IMR-90 (cell line): ENCODE results near the gene OGFOD2. TPM values are rescaled to one million over a fixed set of nuclear protein-coding genes. Genes with fewer than 3 reads are reported as not detected.

ENCODE experiments used
- ATAC-seq: fragments of 200-7000 bp; cut with Tn5 transposase; 2 replicates; pipeline ENCODE4 v1.9.1; 2020; ENCODE audit warnings: low read depth, mild to moderate bottlenecking, moderate library complexity
- BruUV-seq: library from RNA; stranded (reverse); fragments of 400-500 nt; replicated peaks from 2 replicates; lab custom pipeline; 2021; lab: Mats Ljungman, UMichigan
- CTCF ChIA-PET: fragments of 300-600 bp; formaldehyde crosslinking; extraction: SDS; loops from one replicate; lab custom pipeline; 2021; ENCODE audit warnings: antibody characterized with exemption; lab: Yijun Ruan, JAX
- POLR2A ChIA-PET: fragments of 300-600 bp; sonication (Branson Sonifier 250); formaldehyde crosslinking; loops from one replicate; lab custom pipeline; 2022; ENCODE audit warnings: antibody characterized with exemption; ENCODE audit not compliant: unreplicated experiment; lab: Charles Lee
- DNase-seq: peaks from one replicate; pipeline ENCODE4 v3.0.0; 2013
- H2AFZ ChIP-seq: replicated peaks from 2 replicates; pipeline ENCODE3; 2013; ENCODE audit warnings: low read length, mild to moderate bottlenecking; ENCODE audit not compliant: poor library complexity
- H2AK5ac ChIP-seq: 2 replicates; pipeline ENCODE4 v1.6.1; 2013; ENCODE audit warnings: low read depth, low read length, inconsistent platforms
- H2AK9ac ChIP-seq: replicated peaks from 2 replicates; pipeline ENCODE3; 2013; ENCODE audit warnings: mild to moderate bottlenecking, low read depth, low read length, moderate library complexity; ENCODE audit not compliant: poor library complexity
- H2BK120ac ChIP-seq: 2 replicates; pipeline ENCODE4 v1.6.1; 2013; ENCODE audit warnings: low read depth, low read length, inconsistent platforms
- H2BK15ac ChIP-seq: 3 replicates; pipeline ENCODE4 v1.6.1; 2013; ENCODE audit warnings: low read depth, low read length, inconsistent platforms
- H2BK20ac ChIP-seq: 2 replicates; pipeline ENCODE4 v1.6.1; 2013; ENCODE audit warnings: low read depth, mild to moderate bottlenecking, inconsistent platforms, low read length, moderate library complexity
- H2BK5ac ChIP-seq: 2 replicates; pipeline ENCODE4 v1.6.1; 2013; ENCODE audit warnings: mild to moderate bottlenecking, low read depth, low read length, inconsistent platforms; ENCODE audit not compliant: poor library complexity, severe bottlenecking
- H3K14ac ChIP-seq: replicated peaks from 2 replicates; pipeline ENCODE4 v1.6.1; 2013; ENCODE audit warnings: low read depth, low read length, inconsistent platforms
- H3K18ac ChIP-seq: 2 replicates; pipeline ENCODE4 v1.6.1; 2013; ENCODE audit warnings: low read depth, low read length, control low read depth
- H3K23ac ChIP-seq: 2 replicates; pipeline ENCODE4 v1.6.1; 2013; ENCODE audit warnings: low read depth, low read length, inconsistent platforms
- H3K27ac ChIP-seq: 2 replicates; pipeline ENCODE4 v1.5.1; 2013; ENCODE audit warnings: mild to moderate bottlenecking, control low read depth, low read length; ENCODE audit not compliant: insufficient read depth
- H3K27me3 ChIP-seq: 2 replicates; pipeline ENCODE4 v1.6.1; 2013; ENCODE audit warnings: low read length; ENCODE audit not compliant: control insufficient read depth, insufficient read depth
- H3K36me3 ChIP-seq: 2 replicates; pipeline ENCODE4 v1.6.1; 2013; ENCODE audit warnings: low read length, mixed read lengths; ENCODE audit not compliant: control insufficient read depth, insufficient read depth
- H3K4ac ChIP-seq: 2 replicates; pipeline ENCODE4 v1.6.1; 2013; ENCODE audit warnings: low read depth, low read length, inconsistent platforms
- H3K4me1 ChIP-seq: 2 replicates; pipeline ENCODE4 v1.6.1; 2013; ENCODE audit warnings: low read length, mixed read lengths; ENCODE audit not compliant: control insufficient read depth, insufficient read depth
- H3K4me2 ChIP-seq: 2 replicates; pipeline ENCODE4 v1.6.1; 2013; ENCODE audit warnings: low read depth, mild to moderate bottlenecking, control low read depth, low read length, moderate library complexity
- H3K4me3 ChIP-seq: 2 replicates; pipeline ENCODE4 v1.5.1; 2013; ENCODE audit warnings: low read depth, mild to moderate bottlenecking, control low read depth, low read length, moderate library complexity; ENCODE audit not compliant: insufficient read depth
- H3K56ac ChIP-seq: 2 replicates; pipeline ENCODE4 v1.6.1; 2013; ENCODE audit warnings: low read length, inconsistent platforms; ENCODE audit not compliant: insufficient read depth; ENCODE audit errors: extremely low read depth
- H3K79me1 ChIP-seq, 2 experiments: 2 replicates each; pipeline ENCODE4 v1.6.1; 2013; ENCODE audit warnings: low read length in 2 of 2, inconsistent platforms in 1 of 2, low read depth in 1 of 2
- H3K9ac ChIP-seq: 2 replicates; pipeline ENCODE4 v1.6.1; 2013; ENCODE audit warnings: low read depth, low read length, control low read depth
- H3K9me1 ChIP-seq: 2 replicates; pipeline ENCODE4 v1.6.1; 2013; ENCODE audit warnings: low read length, inconsistent platforms; ENCODE audit not compliant: insufficient read depth
- H3K9me3 ChIP-seq: 2 replicates; pipeline ENCODE4 v1.6.1; 2013; ENCODE audit warnings: low read length; ENCODE audit not compliant: control insufficient read depth, insufficient read depth
- H4K20me1 ChIP-seq: 2 replicates; pipeline ENCODE4 v1.6.1; 2013; ENCODE audit warnings: low read length, inconsistent platforms; ENCODE audit not compliant: insufficient read depth
- H4K5ac ChIP-seq: 2 replicates; pipeline ENCODE4 v1.6.1; 2013; ENCODE audit warnings: mild to moderate bottlenecking, low read depth, low read length, control low read depth
- H4K8ac ChIP-seq, 2 experiments: 2 replicates each; pipeline ENCODE4 v1.6.1; 2013; ENCODE audit warnings: low read depth in 2 of 2, low read length in 2 of 2, control low read depth in 1 of 2, inconsistent platforms in 1 of 2
- H4K91ac ChIP-seq: 2 replicates; pipeline ENCODE4 v1.6.1; 2013; ENCODE audit warnings: low read depth, low read length, inconsistent platforms; ENCODE audit not compliant: insufficient read depth
- BHLHE40 ChIP-seq: fragments of 150-350 bp; IDR thresholded peaks from 2 replicates; pipeline ENCODE4 v1.6.1; 2016; ENCODE audit warnings: mild to moderate bottlenecking, low read depth, low read length
- CEBPB ChIP-seq: IDR thresholded peaks from 2 replicates; pipeline ENCODE4 v1.6.1; 2012; ENCODE audit warnings: low read depth, low read length, improper control_type of control experiment
- CHD1 ChIP-seq: IDR thresholded peaks from 2 replicates; pipeline ENCODE4 v1.6.1; 2012; ENCODE audit warnings: low read depth, low read length, improper control_type of control experiment
- FOS ChIP-seq: fragments of 150-350 bp; IDR thresholded peaks from 2 replicates; pipeline ENCODE4 v1.6.1; 2016; ENCODE audit warnings: low read depth, low read length
- MAFK ChIP-seq: IDR thresholded peaks from 2 replicates; pipeline ENCODE4 v1.6.1; 2012; ENCODE audit warnings: low read depth, low read length, improper control_type of control experiment
- MAZ ChIP-seq: IDR thresholded peaks from 2 replicates; pipeline ENCODE4 v1.6.1; 2012; ENCODE audit warnings: low read depth, mild to moderate bottlenecking, low read length, improper control_type of control experiment, moderate library complexity, borderline replicate concordance
- MXI1 ChIP-seq: IDR thresholded peaks from 2 replicates; pipeline ENCODE4 v1.6.1; 2012; ENCODE audit warnings: low read depth, mild to moderate bottlenecking, low read length, moderate library complexity, borderline replicate concordance
- NFE2L2 ChIP-seq: fragments of 150-350 bp; IDR thresholded peaks from 2 replicates; pipeline ENCODE4 v1.6.1; 2016; ENCODE audit warnings: low read depth, mild to moderate bottlenecking, low read length
- POLR2A ChIP-seq: IDR thresholded peaks from 2 replicates; pipeline ENCODE4 v1.6.1; 2012; ENCODE audit warnings: mild to moderate bottlenecking, low read depth, low read length
- RAD21 ChIP-seq: IDR thresholded peaks from 2 replicates; pipeline ENCODE4 v1.6.1; 2012; ENCODE audit warnings: low read length, improper control_type of control experiment
- RCOR1 ChIP-seq: IDR thresholded peaks from 2 replicates; pipeline ENCODE4 v1.6.1; 2012; ENCODE audit warnings: mild to moderate bottlenecking, low read length, improper control_type of control experiment; ENCODE audit not compliant: insufficient replicate concordance
- RFX5 ChIP-seq: IDR thresholded peaks from 2 replicates; pipeline ENCODE4 v1.8.0; 2012; ENCODE audit warnings: low read depth, mild to moderate bottlenecking, low read length, moderate library complexity
- SMC3 ChIP-seq: fragments of 150-350 bp; IDR thresholded peaks from 2 replicates; pipeline ENCODE4 v1.6.1; 2016; ENCODE audit warnings: low read depth, mild to moderate bottlenecking, antibody characterized with exemption, low read length, moderate library complexity
- WGBS, 2 experiments: methylation state at CpG; one replicate each; pipeline versions ENCODE4 v1.1.5 to v1.1.7; 2013; ENCODE audit warnings: missing lambda C conversion rate in 2 of 2; ENCODE audit not compliant: insufficient read length in 1 of 2; ENCODE audit errors: extremely low coverage in 2 of 2; 5-methylcytosine and 5-hydroxymethylcytosine counted together
- dilution Hi-C: fragments of 300-500 bp; cut with HindIII; formaldehyde crosslinking; loops from one replicate; pipeline ENCODE4 v1.14.3; 2018; ENCODE audit warnings: low sequenced_read_pairs; ENCODE audit not compliant: unreplicated experiment
- in situ Hi-C: fragments of 300-500 bp; cut with MboI; formaldehyde crosslinking; loops from 3 replicates; pipeline ENCODE4 v1.14.3; 2019; ENCODE audit warnings: low sequenced_read_pairs, inconsistent platforms, mixed read lengths
- intact Hi-C: fragments of 100-400 bp; cut with micrococcal nuclease; formaldehyde crosslinking; loops from 2 replicates; pipeline ENCODE4 v1.10.0; 2022
- polyA plus RNA-seq, 3 experiments: library from polyadenylated mRNA; depleted of rRNA; stranded (reverse); fragments of >200 nt; gene quantifications; 2 replicates each; pipeline ENCODE4 v1.2.3, GENCODE V29; 2012; ENCODE audit warnings: low replicate concordance in 1 of 3
- total RNA-seq: library from RNA; depleted of rRNA; stranded (reverse); fragments of >200 nt; gene quantifications from 2 replicates; pipeline ENCODE4 v1.2.3, GENCODE V29; 2012
- TF ChIP-seq, protein P1 (sequence below): fragments of 150-350 bp; IDR thresholded peaks from 2 replicates; pipeline ENCODE4 v1.6.1; 2017; ENCODE audit warnings: mild to moderate bottlenecking, antibody characterized with exemption, low read length, low read depth
- TF ChIP-seq, protein P2 (sequence below): conservative IDR thresholded peaks from 2 replicates; pipeline ENCODE4 v1.5.1; 2012; ENCODE audit warnings: mild to moderate bottlenecking, low read depth, low read length, improper control_type of control experiment

OGFOD2 gene
- total and polyA plus RNA-seq, 2 of the 4 experiments (the other 2 are of a cell fraction) = 4.3 to 18.2 TPM

DNA sequence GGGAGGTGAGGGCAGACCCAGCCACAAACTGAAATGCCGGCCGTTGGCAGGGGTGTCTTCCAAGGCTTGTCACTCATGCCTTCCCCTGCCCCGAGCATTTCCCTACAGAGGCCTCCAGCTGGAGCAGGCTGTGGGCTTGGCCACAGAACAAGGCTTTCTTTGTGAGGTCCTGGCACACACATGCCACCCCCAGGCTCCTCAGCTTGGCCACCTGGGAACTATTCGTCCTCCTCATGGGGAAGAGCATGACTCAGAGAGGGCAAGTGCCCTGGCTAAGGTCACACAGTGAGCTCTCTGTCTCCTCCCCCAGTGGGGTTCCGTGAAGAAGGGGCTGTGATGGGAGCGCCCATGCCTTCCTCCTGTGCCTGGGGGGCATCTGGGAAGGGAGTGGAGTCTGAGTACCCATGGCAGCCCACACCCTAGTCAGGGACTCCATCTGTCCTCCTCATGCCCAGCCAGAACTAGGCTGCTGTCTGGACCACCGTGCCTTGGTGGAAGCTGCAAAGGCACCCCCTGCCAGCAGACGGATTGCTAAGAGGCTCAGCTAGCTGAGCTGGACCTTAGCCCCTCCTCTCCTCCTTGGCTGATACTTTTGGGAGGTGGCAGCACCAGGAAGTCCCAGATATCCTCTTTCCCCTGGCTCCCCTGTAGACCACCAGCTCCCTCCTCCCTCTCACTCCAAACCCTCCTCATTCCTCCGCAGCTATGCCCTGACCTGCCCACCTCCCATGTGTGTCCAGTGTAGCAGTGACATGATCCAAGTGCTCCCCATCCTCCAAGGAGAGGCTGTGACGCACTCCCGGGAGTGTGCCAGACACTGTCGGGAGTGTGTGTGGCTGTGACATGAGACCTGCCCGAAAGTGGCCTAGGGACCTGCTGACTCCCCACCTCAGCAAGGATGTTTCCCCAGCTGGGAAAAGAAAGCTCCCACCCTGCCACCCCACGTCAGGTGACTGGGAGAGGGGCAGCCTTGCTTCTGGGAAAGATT is 30.1 kb upstream of the OGFOD2 start:
- Histone ChIP-seq H4K20me1 (no peaks in the 10 kb centered on the region), H3K9me1 (peaks cover 43% of the 10 kb centered on the region), H3K9me3 (no peaks in the 10 kb centered on the region), H3K9ac (no peak overlapping the region), H4K91ac (peak overlapping the region; percentile 70), H3K18ac (0 out of 2 replicates have a peak overlapping the region, but pooled peaks have one; percentile 13), H3K79me1 (peaks cover 0 to 14% of the 10 kb centered on the region in 2 experiments; a peak in 1 of 4 replicates), H3K4me3 (no peak overlapping the region), H2BK120ac (peak overlapping the region; percentile 90), H3K4ac (peak overlapping the region; percentile 85), H2BK20ac (peak overlapping the region; percentile 90), H3K23ac (peak overlapping the region; percentile 54; the same call in 1 of the 2 replicates), H2AFZ (peak overlapping the region; percentile 82), H3K36me3 (no peaks in the 10 kb centered on the region), H3K27me3 (no peaks in the 10 kb centered on the region), H3K4me1 (peaks cover 22% of the 10 kb centered on the region), H2AK5ac (peak overlapping the region; percentile 99), H3K4me2 (no peak overlapping the region), H4K5ac (peak overlapping the region; percentile 30), H2BK15ac (peak overlapping the region; percentile 63; the same call in 2 of the 3 replicates), H3K27ac (no peak overlapping the region), H3K56ac (no peak overlapping the region), H2BK5ac (peak overlapping the region; percentile 75), H2AK9ac (peak overlapping the region; percentile 88), H3K14ac (peak overlapping the region; percentile 35; the same call in 1 of the 2 replicates), H4K8ac (peak overlapping the region in 1 of 2 experiments; percentile 41; a peak in 1 of 4 replicates)
- dilution Hi-C loops (no loop called here), in situ Hi-C loops (no loop called here), intact Hi-C loops (no loop called here)
- no TSS peak for BruUV-seq
- peak; percentile 56 for DNase-seq
- ATAC-seq = peak; percentile 6; the same call in 1 of the 2 replicates
- POLR2A ChIA-PET = no interaction called here
- CTCF ChIA-PET = interaction anchor here (1.0 to 1.7 kb wide), 3 partner anchors 56 to 85 kb away, joined by 3 to 5 read pairs (median 4); no protein-coding TSS in a partner anchor
- WGBS, 2 experiments = 50% methylated on average over 1 of the region's 14 CpGs; no CpG with 5 or more reads in 1 of the 2 experiments
- no peak for TF ChIP-seq MAZ
- TF ChIP-seq RCOR1 = no peak
- no peak for TF ChIP-seq CEBPB
- TF ChIP-seq SMC3 = no peak
- TF ChIP-seq RAD21 = no peak
- no peak for TF ChIP-seq RFX5
- TF ChIP-seq CHD1 = no peak
- no peak for TF ChIP-seq BHLHE40
- TF ChIP-seq, protein P1, sequence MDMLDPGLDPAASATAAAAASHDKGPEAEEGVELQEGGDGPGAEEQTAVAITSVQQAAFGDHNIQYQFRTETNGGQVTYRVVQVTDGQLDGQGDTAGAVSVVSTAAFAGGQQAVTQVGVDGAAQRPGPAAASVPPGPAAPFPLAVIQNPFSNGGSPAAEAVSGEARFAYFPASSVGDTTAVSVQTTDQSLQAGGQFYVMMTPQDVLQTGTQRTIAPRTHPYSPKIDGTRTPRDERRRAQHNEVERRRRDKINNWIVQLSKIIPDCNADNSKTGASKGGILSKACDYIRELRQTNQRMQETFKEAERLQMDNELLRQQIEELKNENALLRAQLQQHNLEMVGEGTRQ = no peak
- TF ChIP-seq, protein P2, sequence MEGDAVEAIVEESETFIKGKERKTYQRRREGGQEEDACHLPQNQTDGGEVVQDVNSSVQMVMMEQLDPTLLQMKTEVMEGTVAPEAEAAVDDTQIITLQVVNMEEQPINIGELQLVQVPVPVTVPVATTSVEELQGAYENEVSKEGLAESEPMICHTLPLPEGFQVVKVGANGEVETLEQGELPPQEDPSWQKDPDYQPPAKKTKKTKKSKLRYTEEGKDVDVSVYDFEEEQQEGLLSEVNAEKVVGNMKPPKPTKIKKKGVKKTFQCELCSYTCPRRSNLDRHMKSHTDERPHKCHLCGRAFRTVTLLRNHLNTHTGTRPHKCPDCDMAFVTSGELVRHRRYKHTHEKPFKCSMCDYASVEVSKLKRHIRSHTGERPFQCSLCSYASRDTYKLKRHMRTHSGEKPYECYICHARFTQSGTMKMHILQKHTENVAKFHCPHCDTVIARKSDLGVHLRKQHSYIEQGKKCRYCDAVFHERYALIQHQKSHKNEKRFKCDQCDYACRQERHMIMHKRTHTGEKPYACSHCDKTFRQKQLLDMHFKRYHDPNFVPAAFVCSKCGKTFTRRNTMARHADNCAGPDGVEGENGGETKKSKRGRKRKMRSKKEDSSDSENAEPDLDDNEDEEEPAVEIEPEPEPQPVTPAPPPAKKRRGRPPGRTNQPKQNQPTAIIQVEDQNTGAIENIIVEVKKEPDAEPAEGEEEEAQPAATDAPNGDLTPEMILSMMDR = no peak
- TF ChIP-seq FOS = no peak
- TF ChIP-seq POLR2A = no peak
- no peak for TF ChIP-seq NFE2L2
- no peak for TF ChIP-seq MAFK
- TF ChIP-seq MXI1 = no peak
